HAP-1 (cell line): ENCODE measurements around the gene MYO3B.
"Not testable (repeated sequence)": the region's sequence is repeated elsewhere in the genome, so short reads cannot be mapped to it uniquely, and the experiment has no call there.

ENCODE experiments used
- DNase-seq, 2 experiments: peaks; one replicate each; pipeline ENCODE4 v3.0.0-alpha.2; 2016 to 2020; ENCODE audit warnings: low spot score in 2 of 2
- H3K27me3 ChIP-seq: fragments of 250-450 bp; sonication (Bioruptor Pico); 2 replicates; pipeline ENCODE4 v1.5.1; 2020; ENCODE audit warnings: low read depth, mild to moderate bottlenecking, moderate library complexity
- H3K36me3 ChIP-seq: fragments of 250-450 bp; sonication (Bioruptor Pico); replicated peaks from 2 replicates; pipeline ENCODE4 v1.5.1; 2020; ENCODE audit warnings: mild to moderate bottlenecking
- H3K4me1 ChIP-seq: fragments of 250-450 bp; sonication (Bioruptor Pico); 2 replicates; pipeline ENCODE4 v1.5.1; 2020; ENCODE audit warnings: mild to moderate bottlenecking
- H3K4me3 ChIP-seq: fragments of 250-450 bp; sonication (Bioruptor Pico); 2 replicates; pipeline ENCODE4 v1.5.1; 2020; ENCODE audit warnings: mild to moderate bottlenecking, moderate library complexity
- H3K9me3 ChIP-seq: fragments of 250-450 bp; sonication (Bioruptor Pico); 2 replicates; pipeline ENCODE4 v1.5.1; 2020; ENCODE audit warnings: mild to moderate bottlenecking, moderate library complexity
- in situ Hi-C: fragments of 300-500 bp; cut with MboI; formaldehyde crosslinking; loops from 3 replicates; pipeline ENCODE4 v1.14.3; 2020; ENCODE audit warnings: low sequenced_read_pairs, inconsistent platforms, mixed read lengths

Gene MYO3B

GRCh38 chr2:170330881-170331280, 152.9 kb downstream of the MYO3B start:
- H3K4me3 ChIP-seq: no peak overlapping the region
- H3K9me3 ChIP-seq: no peaks in the 10 kb centered on the region
- no peaks in the 10 kb centered on the region for H3K36me3 ChIP-seq
- peaks cover 12% of the 10 kb centered on the region for H3K27me3 ChIP-seq
- DNase-seq: no peak
- no peaks in the 10 kb centered on the region for H3K4me1 ChIP-seq
- in situ Hi-C loops: no loop called here

- Histone ChIP-seq H3K4me1 (no peaks in the 10 kb centered on the region), H3K36me3 (no peaks in the 10 kb centered on the region), H3K9me3 (no peaks in the 10 kb centered on the region), H3K27me3 (peaks cover 12% of the 10 kb centered on the region), H3K4me3 (no peak overlapping the region)
- no peak for DNase-seq
- in situ Hi-C loops: no loop called here
Observed at GRCh38 chr2:170332676-170333402, 154.9 kb downstream of the MYO3B start.

- in situ Hi-C loops: no loop called here
- H3K36me3 ChIP-seq: no peaks in the 10 kb centered on the region
- H3K4me3 ChIP-seq: no peak overlapping the region
- DNase-seq: no peak
- H3K4me1 ChIP-seq: peaks cover 16% of the 10 kb centered on the region
- H3K27me3 ChIP-seq: peaks cover 12% of the 10 kb centered on the region
- no peaks in the 10 kb centered on the region for H3K9me3 ChIP-seq
Observed at GRCh38 chr2:170335351-170335750, 157.4 kb downstream of the MYO3B start.

DNA sequence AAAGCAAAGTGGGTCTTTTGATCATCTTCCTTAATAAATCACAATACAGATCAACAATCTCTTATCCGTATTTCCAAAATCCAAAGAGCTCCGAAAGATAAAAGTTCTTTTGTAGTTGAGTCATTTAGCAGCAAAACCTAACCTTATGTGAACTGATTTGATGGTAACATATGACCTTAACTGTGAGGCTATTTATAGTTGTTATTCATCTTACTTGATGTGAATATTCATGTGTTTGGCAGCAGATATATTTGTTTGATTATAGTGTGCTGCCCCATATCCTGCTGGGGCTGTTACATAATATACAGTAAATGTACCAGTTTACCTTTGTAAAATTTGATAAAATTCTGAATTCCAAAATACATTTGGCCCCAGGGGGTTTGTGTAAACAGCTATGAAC, 158.5 kb downstream of the MYO3B start:
- DNase-seq: no peak
- H3K36me3 ChIP-seq: no peaks in the 10 kb centered on the region
- in situ Hi-C loops: no loop called here
- peaks cover 12% of the 10 kb centered on the region for H3K27me3 ChIP-seq
- peaks cover 24% of the 10 kb centered on the region for H3K4me1 ChIP-seq
- H3K4me3 ChIP-seq: no peak overlapping the region
- H3K9me3 ChIP-seq: no peaks in the 10 kb centered on the region

- Histone ChIP-seq H3K27me3 (peaks cover 12% of the 10 kb centered on the region), H3K9me3 (no peaks in the 10 kb centered on the region), H3K4me3 (no peak overlapping the region), H3K4me1 (peaks cover 24% of the 10 kb centered on the region), H3K36me3 (no peaks in the 10 kb centered on the region)
- in situ Hi-C loops: no loop called here
- no peak for DNase-seq
Observed at GRCh38 chr2:170336916-170337315, 159.0 kb downstream of the MYO3B start.

DNA sequence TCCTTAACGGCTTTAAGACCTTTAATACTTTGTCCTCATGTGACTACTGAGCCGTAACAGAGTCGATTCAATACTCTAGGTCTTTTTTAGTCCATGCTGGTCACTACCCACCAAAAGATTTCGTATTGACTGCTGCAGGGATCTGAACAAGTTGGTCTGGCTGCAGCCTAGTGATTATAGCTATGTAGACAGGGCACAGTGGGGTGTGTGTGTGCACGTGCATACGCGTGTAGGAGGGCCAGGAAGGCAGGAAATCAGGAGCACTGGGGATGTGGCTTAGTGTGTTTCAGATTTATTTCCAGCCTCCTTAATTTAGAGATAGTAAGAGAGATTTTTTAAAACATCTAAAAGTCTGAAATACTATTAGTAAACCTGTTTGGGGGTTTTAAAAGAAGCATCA, 161.4 kb downstream of the MYO3B start:
- in situ Hi-C loops: no loop called here
- Histone ChIP-seq H3K4me3 (no peak overlapping the region), H3K36me3 (no peaks in the 10 kb centered on the region), H3K27me3 (no peaks in the 10 kb centered on the region), H3K9me3 (no peaks in the 10 kb centered on the region), H3K4me1 (peaks cover 24% of the 10 kb centered on the region)
- DNase-seq: peak; percentile 62 to 69

GRCh38 chr2:170339750-170340692, 162.1 kb downstream of the MYO3B start:
- H3K27me3 ChIP-seq: no peaks in the 10 kb centered on the region
- in situ Hi-C loops: no loop called here
- DNase-seq: peak in 1 of 2 experiments; percentile 86
- no peaks in the 10 kb centered on the region for H3K36me3 ChIP-seq
- H3K4me3 ChIP-seq: no peak overlapping the region
- peaks cover 24% of the 10 kb centered on the region for H3K4me1 ChIP-seq
- H3K9me3 ChIP-seq: no peaks in the 10 kb centered on the region

GRCh38 chr2:170340693-170341068, 162.7 kb downstream of the MYO3B start:
- H3K9me3 ChIP-seq: no peaks in the 10 kb centered on the region
- no peak for DNase-seq
- no peaks in the 10 kb centered on the region for H3K36me3 ChIP-seq
- H3K4me3 ChIP-seq: no peak overlapping the region
- peaks cover 24% of the 10 kb centered on the region for H3K4me1 ChIP-seq
- in situ Hi-C loops: no loop called here
- H3K27me3 ChIP-seq: no peaks in the 10 kb centered on the region

DNA sequence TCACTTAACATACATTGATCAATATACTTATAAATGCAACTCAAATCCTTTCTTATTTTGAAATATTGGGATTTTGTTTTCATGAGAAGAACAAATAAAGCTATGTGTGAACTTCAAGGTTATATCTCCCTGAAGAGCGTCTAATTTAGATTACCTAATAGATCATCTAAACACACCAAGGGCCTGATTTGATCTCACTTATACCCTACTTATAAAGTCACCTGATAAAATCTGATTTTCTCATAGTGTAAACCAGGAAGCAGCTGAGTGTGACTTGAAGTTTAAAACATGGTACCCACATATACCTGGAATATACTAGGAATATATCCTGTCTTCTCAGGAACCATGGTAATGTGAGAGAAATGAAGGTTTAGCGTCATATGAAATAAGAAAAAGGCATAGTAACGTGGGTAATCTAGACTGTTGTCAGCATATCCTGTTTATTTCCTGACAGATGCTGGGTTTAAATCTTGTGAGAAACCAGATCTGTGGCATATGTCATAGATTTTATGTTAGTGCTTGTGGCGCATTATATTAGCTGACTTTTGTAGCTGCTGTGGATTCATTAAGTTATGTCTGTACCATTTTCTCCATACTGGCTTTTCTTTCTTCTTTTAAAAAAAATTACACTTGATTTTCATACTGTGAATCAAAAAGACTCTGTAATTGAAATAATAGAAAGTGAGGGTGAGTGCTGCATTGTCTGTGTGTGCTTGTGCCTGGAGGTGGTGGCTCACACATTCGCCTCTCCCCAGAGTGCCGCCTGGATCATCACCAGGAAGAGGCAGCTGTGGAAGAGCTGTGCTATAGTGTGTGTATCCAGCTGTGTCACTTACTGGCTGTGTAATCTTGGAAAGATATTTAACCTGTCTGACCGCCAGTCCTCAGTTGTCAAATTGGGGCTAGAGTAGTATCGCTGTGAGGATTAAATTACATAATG, 164.0 kb downstream of the MYO3B start:
- DNase-seq: no peak

DNA sequence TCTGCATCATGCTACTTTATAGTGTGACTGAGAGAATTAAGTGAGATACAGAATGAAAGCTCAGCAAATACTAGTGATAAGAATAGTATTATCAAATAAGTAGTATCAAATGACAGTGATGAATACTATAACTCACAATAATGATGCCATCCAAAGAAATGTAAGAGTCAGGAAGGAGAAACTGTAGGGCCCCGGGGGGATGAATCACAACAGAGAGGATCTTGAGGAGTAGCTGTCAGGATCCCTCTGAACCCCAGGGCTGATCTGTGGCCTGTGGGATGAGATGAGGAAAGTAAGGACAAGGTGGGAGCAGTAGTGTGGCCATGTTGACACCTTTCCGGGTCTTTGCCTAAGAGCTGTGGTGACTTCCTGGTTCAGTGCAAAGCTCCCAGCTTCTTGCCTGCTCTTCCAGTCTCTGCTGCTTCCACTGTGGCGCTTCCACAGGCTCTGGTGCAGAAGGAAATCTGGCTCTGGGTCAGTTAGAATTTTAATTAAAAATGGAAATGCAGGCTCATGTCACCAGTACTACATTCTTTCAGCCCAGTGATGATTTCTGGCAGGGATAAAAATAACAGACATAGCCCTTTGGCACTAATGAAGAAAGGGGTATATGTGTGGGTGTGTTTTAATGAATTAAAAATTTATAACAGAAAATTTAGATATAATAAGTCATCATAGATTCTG, 166.9 kb downstream of the MYO3B start:
- Histone ChIP-seq H3K9me3 (no peaks in the 10 kb centered on the region), H3K4me1 (peaks cover 14% of the 10 kb centered on the region), H3K4me3 (no peak overlapping the region), H3K27me3 (0 out of 2 replicates have a peak, but pooled peaks cover 3% of the 10 kb centered on the region), H3K36me3 (no peaks in the 10 kb centered on the region)
- no peak for DNase-seq
- in situ Hi-C loops: no loop called here

More for the DNA sequence above, 164.0 kb downstream of the MYO3B start:
- Histone ChIP-seq H3K27me3 (no peaks in the 10 kb centered on the region), H3K4me1 (peaks cover 24% of the 10 kb centered on the region), H3K9me3 (no peaks in the 10 kb centered on the region), H3K36me3 (no peaks in the 10 kb centered on the region), H3K4me3 (no peak overlapping the region)
- in situ Hi-C loops: no loop called here

DNA sequence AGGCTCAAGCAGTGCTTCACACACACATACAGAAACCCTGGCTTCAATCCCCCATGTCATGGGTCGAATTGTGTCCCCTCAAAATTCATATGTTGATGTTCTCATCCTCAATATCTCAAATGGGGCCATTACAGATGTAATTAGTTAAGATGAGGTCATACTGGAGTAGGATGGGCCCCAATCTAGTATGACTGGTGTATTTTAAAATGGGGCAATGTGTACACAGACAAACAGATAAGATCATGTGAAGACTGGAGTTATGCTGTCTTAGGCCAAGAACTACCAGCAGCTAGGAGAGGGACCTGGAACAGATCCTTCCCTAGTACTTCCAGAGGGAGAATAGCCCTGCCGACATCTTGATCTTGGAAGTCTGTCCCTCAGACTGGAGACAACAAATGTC, 167.7 kb downstream of the MYO3B start:
- in situ Hi-C loops: no loop called here
- H3K4me1 ChIP-seq: peaks cover 6% of the 10 kb centered on the region
- DNase-seq: no peak
- H3K4me3 ChIP-seq: no peak overlapping the region
- H3K9me3 ChIP-seq: no peaks in the 10 kb centered on the region
- H3K36me3 ChIP-seq: no peaks in the 10 kb centered on the region
- H3K27me3 ChIP-seq: 0 out of 2 replicates have a peak, but pooled peaks cover 3% of the 10 kb centered on the region

DNA sequence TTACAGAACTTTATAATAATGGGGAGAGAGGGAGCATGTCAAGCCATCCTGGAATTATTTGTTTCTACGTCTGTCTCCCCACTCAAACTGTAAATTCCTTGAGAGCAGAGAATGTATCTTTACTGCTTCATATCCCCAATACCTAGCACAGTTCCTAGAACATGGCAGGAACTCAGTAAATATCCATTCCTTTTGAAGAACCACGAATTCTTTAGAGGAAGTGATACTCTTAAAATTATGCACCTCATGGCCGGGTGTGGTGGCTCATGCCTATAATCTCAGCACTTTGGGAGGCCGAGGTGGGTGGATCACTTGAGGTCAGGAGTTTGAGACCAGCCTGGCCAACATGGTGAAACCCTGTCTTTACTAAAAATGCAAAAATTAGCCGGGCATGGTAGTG, 171.3 kb downstream of the MYO3B start:
- DNase-seq, H3K9me3 ChIP-seq, H3K36me3 ChIP-seq, H3K27me3 ChIP-seq, H3K4me3 ChIP-seq, in situ Hi-C loops, H3K4me1 ChIP-seq: not testable (repeated sequence)
